HL-60 (cell line): ENCODE measurements around the gene NPNT.

ENCODE experiments used
- CTCF ChIP-seq: IDR thresholded peaks from one replicate; pipeline ENCODE4 v1.5.1; 2011; ENCODE audit warnings: low read length, control low read depth, inconsistent platforms; ENCODE audit not compliant: insufficient read depth
- POLR2AphosphoS5 ChIP-seq: IDR thresholded peaks from 2 replicates; pipeline ENCODE4 v1.6.1; 2012; ENCODE audit warnings: low read depth
- REST ChIP-seq: IDR thresholded peaks from 2 replicates; pipeline ENCODE4 v1.6.1; 2012; ENCODE audit warnings: low read depth; ENCODE audit not compliant: insufficient replicate concordance

DNA sequence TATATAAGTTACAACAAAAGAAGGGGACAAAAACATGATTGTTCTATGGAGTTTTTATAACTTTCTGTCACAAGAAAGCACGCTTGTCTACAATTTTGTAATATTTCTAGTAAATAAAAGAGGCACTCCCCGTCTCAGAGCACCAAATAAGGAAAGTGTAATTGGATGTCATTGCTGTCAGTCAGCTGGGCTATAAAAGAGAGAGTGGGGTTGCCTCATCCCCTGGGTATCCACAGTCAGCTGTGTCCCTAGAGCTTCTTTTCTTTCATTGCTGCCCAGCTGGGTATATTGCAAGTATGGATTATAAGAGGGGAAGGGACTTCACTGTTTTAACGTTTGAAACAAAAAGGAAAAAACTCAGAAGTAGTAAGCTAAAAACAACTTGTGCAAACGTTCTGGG, 61.3 kb downstream of the NPNT start:
- TF ChIP-seq CTCF (no peak), REST (no peak), POLR2AphosphoS5 (no peak)
